IMR-90 (cell line): ENCODE results near the gene PLCD1. TPM values are rescaled to one million over a fixed set of nuclear protein-coding genes. Genes with fewer than 3 reads are reported as not detected.
"Not testable (repeated sequence)": the region's sequence is repeated elsewhere in the genome, so short reads cannot be mapped to it uniquely, and the experiment has no call there.

Source experiments
- ATAC-seq: fragments of 200-7000 bp; cut with Tn5 transposase; 2 replicates; pipeline ENCODE4 v1.9.1; 2020; ENCODE audit warnings: low read depth, mild to moderate bottlenecking, moderate library complexity
- BruUV-seq: library from RNA; stranded (reverse); fragments of 400-500 nt; replicated peaks from 2 replicates; lab custom pipeline; 2021; lab: Mats Ljungman, UMichigan
- CTCF ChIA-PET: fragments of 300-600 bp; formaldehyde crosslinking; extraction: SDS; loops from one replicate; lab custom pipeline; 2021; ENCODE audit warnings: antibody characterized with exemption; lab: Yijun Ruan, JAX
- POLR2A ChIA-PET: fragments of 300-600 bp; sonication (Branson Sonifier 250); formaldehyde crosslinking; loops from one replicate; lab custom pipeline; 2022; ENCODE audit warnings: antibody characterized with exemption; ENCODE audit not compliant: unreplicated experiment; lab: Charles Lee
- DNase-seq: peaks from one replicate; pipeline ENCODE4 v3.0.0; 2013
- H2AFZ ChIP-seq: replicated peaks from 2 replicates; pipeline ENCODE3; 2013; ENCODE audit warnings: low read length, mild to moderate bottlenecking; ENCODE audit not compliant: poor library complexity
- H2AK5ac ChIP-seq: 2 replicates; pipeline ENCODE4 v1.6.1; 2013; ENCODE audit warnings: low read depth, low read length, inconsistent platforms
- H2AK9ac ChIP-seq: replicated peaks from 2 replicates; pipeline ENCODE3; 2013; ENCODE audit warnings: mild to moderate bottlenecking, low read depth, low read length, moderate library complexity; ENCODE audit not compliant: poor library complexity
- H2BK120ac ChIP-seq: 2 replicates; pipeline ENCODE4 v1.6.1; 2013; ENCODE audit warnings: low read depth, low read length, inconsistent platforms
- H2BK15ac ChIP-seq: 3 replicates; pipeline ENCODE4 v1.6.1; 2013; ENCODE audit warnings: low read depth, low read length, inconsistent platforms
- H2BK20ac ChIP-seq: 2 replicates; pipeline ENCODE4 v1.6.1; 2013; ENCODE audit warnings: low read depth, mild to moderate bottlenecking, inconsistent platforms, low read length, moderate library complexity
- H2BK5ac ChIP-seq: 2 replicates; pipeline ENCODE4 v1.6.1; 2013; ENCODE audit warnings: mild to moderate bottlenecking, low read depth, low read length, inconsistent platforms; ENCODE audit not compliant: poor library complexity, severe bottlenecking
- H3K14ac ChIP-seq: replicated peaks from 2 replicates; pipeline ENCODE4 v1.6.1; 2013; ENCODE audit warnings: low read depth, low read length, inconsistent platforms
- H3K18ac ChIP-seq: 2 replicates; pipeline ENCODE4 v1.6.1; 2013; ENCODE audit warnings: low read depth, low read length, control low read depth
- H3K23ac ChIP-seq: 2 replicates; pipeline ENCODE4 v1.6.1; 2013; ENCODE audit warnings: low read depth, low read length, inconsistent platforms
- H3K27ac ChIP-seq: 2 replicates; pipeline ENCODE4 v1.5.1; 2013; ENCODE audit warnings: mild to moderate bottlenecking, control low read depth, low read length; ENCODE audit not compliant: insufficient read depth
- H3K27me3 ChIP-seq: 2 replicates; pipeline ENCODE4 v1.6.1; 2013; ENCODE audit warnings: low read length; ENCODE audit not compliant: control insufficient read depth, insufficient read depth
- H3K36me3 ChIP-seq: 2 replicates; pipeline ENCODE4 v1.6.1; 2013; ENCODE audit warnings: low read length, mixed read lengths; ENCODE audit not compliant: control insufficient read depth, insufficient read depth
- H3K4ac ChIP-seq: 2 replicates; pipeline ENCODE4 v1.6.1; 2013; ENCODE audit warnings: low read depth, low read length, inconsistent platforms
- H3K4me1 ChIP-seq: 2 replicates; pipeline ENCODE4 v1.6.1; 2013; ENCODE audit warnings: low read length, mixed read lengths; ENCODE audit not compliant: control insufficient read depth, insufficient read depth
- H3K4me2 ChIP-seq: 2 replicates; pipeline ENCODE4 v1.6.1; 2013; ENCODE audit warnings: low read depth, mild to moderate bottlenecking, control low read depth, low read length, moderate library complexity
- H3K4me3 ChIP-seq: 2 replicates; pipeline ENCODE4 v1.5.1; 2013; ENCODE audit warnings: low read depth, mild to moderate bottlenecking, control low read depth, low read length, moderate library complexity; ENCODE audit not compliant: insufficient read depth
- H3K56ac ChIP-seq: 2 replicates; pipeline ENCODE4 v1.6.1; 2013; ENCODE audit warnings: low read length, inconsistent platforms; ENCODE audit not compliant: insufficient read depth; ENCODE audit errors: extremely low read depth
- H3K79me1 ChIP-seq, 2 experiments: 2 replicates each; pipeline ENCODE4 v1.6.1; 2013; ENCODE audit warnings: low read length in 2 of 2, inconsistent platforms in 1 of 2, low read depth in 1 of 2
- H3K9ac ChIP-seq: 2 replicates; pipeline ENCODE4 v1.6.1; 2013; ENCODE audit warnings: low read depth, low read length, control low read depth
- H3K9me1 ChIP-seq: 2 replicates; pipeline ENCODE4 v1.6.1; 2013; ENCODE audit warnings: low read length, inconsistent platforms; ENCODE audit not compliant: insufficient read depth
- H3K9me3 ChIP-seq: 2 replicates; pipeline ENCODE4 v1.6.1; 2013; ENCODE audit warnings: low read length; ENCODE audit not compliant: control insufficient read depth, insufficient read depth
- H4K20me1 ChIP-seq: 2 replicates; pipeline ENCODE4 v1.6.1; 2013; ENCODE audit warnings: low read length, inconsistent platforms; ENCODE audit not compliant: insufficient read depth
- H4K5ac ChIP-seq: 2 replicates; pipeline ENCODE4 v1.6.1; 2013; ENCODE audit warnings: mild to moderate bottlenecking, low read depth, low read length, control low read depth
- H4K8ac ChIP-seq, 2 experiments: 2 replicates each; pipeline ENCODE4 v1.6.1; 2013; ENCODE audit warnings: low read depth in 2 of 2, low read length in 2 of 2, control low read depth in 1 of 2, inconsistent platforms in 1 of 2
- H4K91ac ChIP-seq: 2 replicates; pipeline ENCODE4 v1.6.1; 2013; ENCODE audit warnings: low read depth, low read length, inconsistent platforms; ENCODE audit not compliant: insufficient read depth
- WGBS, 2 experiments: methylation state at CpG; one replicate each; pipeline versions ENCODE4 v1.1.5 to v1.1.7; 2013; ENCODE audit warnings: missing lambda C conversion rate in 2 of 2; ENCODE audit not compliant: insufficient read length in 1 of 2; ENCODE audit errors: extremely low coverage in 2 of 2; 5-methylcytosine and 5-hydroxymethylcytosine counted together
- dilution Hi-C: fragments of 300-500 bp; cut with HindIII; formaldehyde crosslinking; loops from one replicate; pipeline ENCODE4 v1.14.3; 2018; ENCODE audit warnings: low sequenced_read_pairs; ENCODE audit not compliant: unreplicated experiment
- in situ Hi-C: fragments of 300-500 bp; cut with MboI; formaldehyde crosslinking; loops from 3 replicates; pipeline ENCODE4 v1.14.3; 2019; ENCODE audit warnings: low sequenced_read_pairs, inconsistent platforms, mixed read lengths
- intact Hi-C: fragments of 100-400 bp; cut with micrococcal nuclease; formaldehyde crosslinking; loops from 2 replicates; pipeline ENCODE4 v1.10.0; 2022
- polyA plus RNA-seq, 3 experiments: library from polyadenylated mRNA; depleted of rRNA; stranded (reverse); fragments of >200 nt; gene quantifications; 2 replicates each; pipeline ENCODE4 v1.2.3, GENCODE V29; 2012; ENCODE audit warnings: low replicate concordance in 1 of 3
- total RNA-seq: library from RNA; depleted of rRNA; stranded (reverse); fragments of >200 nt; gene quantifications from 2 replicates; pipeline ENCODE4 v1.2.3, GENCODE V29; 2012

The PLCD1 gene
- total and polyA plus RNA-seq, 2 of the 4 experiments (the other 2 are of a cell fraction), result 14.9 to 16.3 TPM

GRCh38 chr3:37972056-37972455, 57.4 kb downstream of the PLCD1 start:
- H3K4ac ChIP-seq, DNase-seq, H3K9ac ChIP-seq, dilution Hi-C loops, H3K56ac ChIP-seq, H2AK5ac ChIP-seq, H4K8ac ChIP-seq, H4K20me1 ChIP-seq, H3K9me3 ChIP-seq, intact Hi-C loops, H3K4me3 ChIP-seq, H3K27ac ChIP-seq, BruUV-seq, H3K27me3 ChIP-seq, H3K14ac ChIP-seq, H4K5ac ChIP-seq, H2AK9ac ChIP-seq, H3K18ac ChIP-seq, H2BK15ac ChIP-seq, H3K4me1 ChIP-seq, CTCF ChIA-PET, H2BK120ac ChIP-seq, H3K4me2 ChIP-seq, H3K23ac ChIP-seq, H2BK20ac ChIP-seq, H2BK5ac ChIP-seq, ATAC-seq, H4K91ac ChIP-seq, POLR2A ChIA-PET, in situ Hi-C loops, H2AFZ ChIP-seq: not testable (repeated sequence)
- Histone ChIP-seq H3K9me1 (peaks cover 22% of the 10 kb centered on the region), H3K36me3 (peaks cover 39% of the 10 kb centered on the region), H3K79me1 (peaks cover 2 to 14% of the 10 kb centered on the region in 2 experiments; a peak in 2 of 4 replicates)
- 100% methylated on average over 4 of the region's 8 CpGs; no CpG with 5 or more reads in 1 of the 2 experiments for WGBS, 2 experiments
